Glomerular visceral epithelial cell (primary cell): ENCODE data around the gene KRTAP21-2.
"Not testable (repeated sequence)": the region's sequence is repeated elsewhere in the genome, so short reads cannot be mapped to it uniquely, and the experiment has no call there.

Experiments
- DNase-seq: peaks from one replicate; pipeline ENCODE4 v3.0.0-alpha.2; 2016; ENCODE audit errors: extremely low spot score

Gene KRTAP21-2

GRCh38 chr21:30747159-30747558, at the start of gene KRTAP21-2:
TSS of gene KRTAP21-2 (minus strand) at chr21:30747259. CDS start at chr21:30747202, 57 bp downstream.
- no peak for DNase-seq

DNA sequence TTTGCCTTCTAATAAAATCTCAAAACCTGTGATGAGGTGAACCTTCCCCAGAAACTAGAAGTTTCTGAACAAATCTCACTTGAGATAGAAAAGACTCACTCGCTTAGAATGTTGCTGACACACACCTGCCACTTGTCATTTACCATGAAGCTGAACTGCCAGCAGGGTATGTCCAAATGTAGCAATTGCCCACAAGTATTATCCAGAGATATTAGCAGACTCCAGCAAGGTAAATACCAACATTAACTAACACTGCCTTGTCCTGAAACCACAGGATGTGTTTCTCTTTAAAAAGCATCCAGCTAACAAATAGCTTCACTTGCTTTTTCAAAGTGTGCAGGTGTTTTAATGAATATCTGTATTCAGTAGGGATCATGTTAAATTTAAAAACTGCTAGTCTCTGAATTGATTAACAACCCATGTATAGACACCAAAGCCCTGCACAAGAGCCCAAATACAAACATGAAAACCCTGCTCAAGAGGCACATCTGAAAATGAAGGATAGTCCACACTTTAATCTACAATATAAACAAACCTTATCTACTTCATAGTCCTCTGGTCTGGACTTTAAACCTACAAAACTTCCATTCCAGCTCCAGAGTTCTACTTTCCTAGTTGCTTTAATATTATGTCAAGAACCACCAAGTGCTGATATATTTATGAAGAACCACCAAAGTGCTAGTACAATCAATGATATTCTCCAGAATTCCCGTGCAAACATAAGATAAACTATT, 46.7 kb upstream of the KRTAP21-2 start:
- no peak for DNase-seq

GRCh38 chr21:30779249-30779648, 32.2 kb upstream of the KRTAP21-2 start:
- no peak for DNase-seq

DNA sequence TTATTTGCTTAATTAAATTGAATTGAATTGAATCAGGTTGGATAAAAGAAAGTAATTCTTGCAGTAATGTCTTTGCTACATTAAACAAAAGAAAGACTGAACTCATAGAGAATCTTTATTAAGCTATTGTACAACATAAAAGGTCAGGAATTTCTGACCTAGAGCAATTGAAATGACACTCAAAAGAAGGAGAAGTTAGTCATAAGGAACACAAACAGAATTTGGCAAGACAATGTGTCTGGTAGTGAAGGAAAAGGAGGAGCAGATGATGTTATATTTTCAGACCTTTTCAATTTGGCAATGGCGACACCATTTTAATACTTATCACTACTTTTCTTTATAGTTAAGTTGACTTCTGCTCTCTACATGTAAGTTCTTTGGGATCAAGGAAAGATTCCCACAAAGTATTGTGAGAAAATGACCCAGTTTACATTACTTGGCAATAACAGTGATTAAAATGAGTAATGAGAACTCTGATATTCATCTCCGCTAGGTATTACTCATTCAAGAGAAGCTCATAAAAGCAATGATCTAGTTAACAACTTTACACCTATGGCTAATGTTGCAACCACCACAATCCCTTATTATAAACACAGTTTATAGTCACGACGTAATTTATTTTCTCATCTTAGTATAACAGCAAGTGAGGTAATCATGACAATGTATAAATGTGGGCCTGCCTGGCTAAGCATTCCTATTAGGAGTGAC, 22.8 kb upstream of the KRTAP21-2 start:
- no peak for DNase-seq

DNA sequence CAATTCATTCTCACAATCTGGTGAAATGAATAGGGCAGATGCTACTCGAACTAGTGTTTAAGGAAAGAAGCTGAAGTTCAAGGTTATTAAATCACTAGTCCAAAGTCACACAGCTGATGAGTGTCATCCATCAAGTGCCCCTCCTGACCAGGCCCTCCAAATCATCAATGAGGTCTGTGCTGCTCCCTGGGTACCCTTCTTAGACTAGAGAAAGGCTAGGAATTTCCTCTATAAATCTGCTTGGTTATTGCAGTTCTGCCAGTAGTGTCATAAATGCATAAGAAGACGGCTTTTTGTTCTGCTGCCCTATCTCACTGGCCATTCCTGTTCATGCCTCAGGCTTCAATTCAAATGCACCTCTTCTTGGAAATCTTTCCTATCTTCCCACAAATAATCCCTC, 13.7 kb upstream of the KRTAP21-2 start:
- no peak for DNase-seq

DNA sequence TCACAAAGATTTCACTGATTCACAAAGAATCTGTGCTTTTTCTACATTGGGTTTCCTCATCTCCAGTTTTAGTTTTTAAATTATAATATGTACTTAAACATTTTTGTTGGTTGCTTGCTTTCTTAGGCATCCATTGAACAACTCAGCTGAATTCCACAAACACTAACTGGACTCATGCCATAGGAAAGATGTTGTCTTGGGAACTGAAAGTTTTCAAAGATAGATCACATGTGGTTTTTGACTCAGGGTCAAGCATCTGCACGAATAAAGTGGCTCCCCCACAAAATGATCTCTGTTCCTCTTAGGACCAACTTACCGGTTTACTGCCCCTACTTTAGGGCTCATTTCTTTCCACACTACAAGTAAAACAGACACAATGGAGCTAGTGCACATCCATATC, 11.2 kb upstream of the KRTAP21-2 start:
- DNase-seq = no peak

- not testable (repeated sequence) for DNase-seq
Observed at GRCh38 chr21:30755328-30755727, 8.3 kb upstream of the KRTAP21-2 start, which contains the start of gene KRTAP21-1. TSS of gene KRTAP21-1 (minus strand) at chr21:30755428. CDS start at chr21:30755378, 50 bp downstream.

DNA sequence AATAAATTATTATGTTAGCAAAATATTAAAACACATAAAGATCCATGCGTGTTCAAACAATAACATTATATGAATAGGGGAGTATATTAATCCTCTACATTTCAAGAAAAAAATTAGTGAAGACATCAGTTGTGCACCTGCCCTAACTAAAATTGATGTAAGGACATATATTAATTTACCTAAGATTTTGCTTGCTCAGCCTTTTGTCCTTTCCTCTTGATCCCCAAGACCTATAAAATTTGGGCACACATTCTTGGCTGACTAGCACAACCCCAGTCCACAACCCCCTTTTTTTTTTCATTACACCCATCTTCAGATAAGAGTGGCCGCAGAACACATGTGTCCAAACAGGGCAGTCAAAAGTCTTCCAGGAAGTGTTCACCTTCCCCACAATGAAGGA, 6.6 kb downstream of the KRTAP21-2 start:
- DNase-seq = no peak

GRCh38 chr21:30733026-30733425, 14.0 kb downstream of the KRTAP21-2 start:
- DNase-seq = no peak

- no peak for DNase-seq
Observed at GRCh38 chr21:30726726-30727125, 20.3 kb downstream of the KRTAP21-2 start.

DNA sequence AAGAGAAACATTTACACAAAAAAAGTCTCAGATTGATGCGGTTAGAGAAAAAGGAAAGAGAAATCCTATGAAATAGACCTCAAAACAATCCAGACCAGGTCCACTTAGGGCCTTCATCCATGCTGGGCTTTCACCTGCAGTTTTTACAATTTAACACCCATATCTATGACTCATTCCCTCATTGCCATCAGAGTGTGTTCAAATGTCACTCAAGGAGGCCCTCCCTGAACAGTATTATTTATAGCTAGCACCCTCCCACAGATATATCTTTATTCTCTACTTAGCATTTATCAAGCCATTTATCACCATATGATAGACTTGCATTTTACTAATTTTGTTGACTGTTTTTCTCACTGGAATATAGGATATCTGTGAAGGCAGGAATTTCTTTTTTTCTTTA, 27.7 kb downstream of the KRTAP21-2 start:
- no peak for DNase-seq

GRCh38 chr21:30718239-30718909, 28.7 kb downstream of the KRTAP21-2 start, which contains the start of gene KRTAP21-3:
TSS of gene KRTAP21-3 (minus strand) at chr21:30718777. CDS start at chr21:30718759, 18 bp downstream.
- no peak for DNase-seq

- DNase-seq = no peak
Observed at GRCh38 chr21:30717105-30717504, 30.0 kb downstream of the KRTAP21-2 start.

DNA sequence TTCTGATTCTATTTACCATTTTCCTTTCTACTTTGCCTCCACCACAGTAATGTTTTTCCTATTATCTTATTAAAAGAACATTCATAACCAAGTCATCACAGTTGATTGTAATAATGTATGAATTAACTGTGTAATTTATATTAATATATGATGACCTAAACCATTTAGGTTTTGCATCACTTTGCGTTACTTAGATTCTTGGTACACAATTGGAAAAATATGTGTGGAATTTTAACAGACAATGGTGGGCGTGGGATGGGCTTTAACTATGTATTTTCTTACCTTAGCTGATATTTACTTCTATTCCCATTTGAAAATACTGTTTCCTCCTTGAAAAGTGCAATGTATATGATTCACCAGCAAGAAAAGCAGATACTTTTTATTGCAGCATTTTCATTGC, 32.1 kb downstream of the KRTAP21-2 start:
- DNase-seq = no peak

- DNase-seq = no peak
Observed at GRCh38 chr21:30714456-30714855, 32.6 kb downstream of the KRTAP21-2 start.

GRCh38 chr21:30713766-30714165, 33.3 kb downstream of the KRTAP21-2 start:
- no peak for DNase-seq

- DNase-seq = no peak
Observed at GRCh38 chr21:30710499-30710898, 36.6 kb downstream of the KRTAP21-2 start.

DNA sequence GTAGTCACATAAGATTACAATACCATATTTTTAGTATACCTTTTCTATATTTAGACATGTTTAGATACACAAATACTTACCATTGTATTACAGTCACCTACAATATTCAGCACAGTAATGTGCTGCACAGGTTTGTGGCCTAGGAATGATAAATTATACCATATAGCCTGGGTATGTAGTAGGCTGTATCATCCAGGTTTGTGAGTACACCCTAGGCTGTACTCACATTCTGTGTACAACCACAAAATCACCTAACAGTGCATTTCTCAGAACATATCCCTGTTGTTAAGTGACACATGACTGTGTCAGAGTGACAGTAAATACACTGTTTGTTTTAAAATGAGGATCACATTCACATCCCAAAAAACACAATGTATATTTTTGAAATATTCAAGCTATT, 39.6 kb downstream of the KRTAP21-2 start:
- DNase-seq = no peak
